Hepatocyte (in vitro differentiated cells): ENCODE data around the gene ADAMTS9. TPM values are rescaled to one million over a fixed set of nuclear protein-coding genes. Genes with fewer than 3 reads are reported as not detected.

Experiments used
- DNase-seq: peaks from one replicate; pipeline ENCODE4 v3.0.0-alpha.2; 2016; ENCODE audit warnings: low spot score
- H2AFZ ChIP-seq: fragments of 200-600 bp; sonication (generic); 2 replicates; pipeline ENCODE4 v1.6.0; 2016; ENCODE audit warnings: antibody characterized with exemption, mild to moderate bottlenecking
- H3K27ac ChIP-seq: fragments of 200-600 bp; sonication (generic); 2 replicates; pipeline ENCODE4 v1.5.1; 2016; ENCODE audit warnings: mild to moderate bottlenecking
- H3K27me3 ChIP-seq: fragments of 200-600 bp; sonication (generic); 2 replicates; pipeline ENCODE4 v1.6.1; 2016
- H3K36me3 ChIP-seq: fragments of 200-600 bp; sonication (generic); replicated peaks from 2 replicates; pipeline ENCODE4 v1.5.1; 2016; ENCODE audit warnings: low read depth; ENCODE audit not compliant: insufficient read depth
- H3K4me1 ChIP-seq: fragments of 200-600 bp; sonication (generic); 2 replicates; pipeline ENCODE4 v1.5.1; 2016; ENCODE audit warnings: mild to moderate bottlenecking, moderate library complexity; ENCODE audit not compliant: insufficient read depth
- H3K4me2 ChIP-seq: fragments of 200-600 bp; sonication (generic); 2 replicates; pipeline ENCODE4 v1.6.0; 2016
- H3K4me3 ChIP-seq: fragments of 200-600 bp; sonication (generic); 2 replicates; pipeline ENCODE4 v1.5.1; 2016; ENCODE audit warnings: mild to moderate bottlenecking
- H3K79me2 ChIP-seq: fragments of 200-600 bp; sonication (generic); 2 replicates; pipeline ENCODE4 v1.6.0; 2017; ENCODE audit warnings: mild to moderate bottlenecking
- H3K9me2 ChIP-seq: fragments of 200-600 bp; sonication (generic); replicated peaks from 2 replicates; pipeline ENCODE4 v1.6.0; 2017; ENCODE audit warnings: mild to moderate bottlenecking; ENCODE audit not compliant: insufficient read depth
- H3K9me3 ChIP-seq: fragments of 200-600 bp; sonication (generic); 2 replicates; pipeline ENCODE4 v1.5.1; 2016; ENCODE audit warnings: low read depth, mild to moderate bottlenecking
- H4K20me1 ChIP-seq: fragments of 200-600 bp; sonication (generic); 2 replicates; pipeline ENCODE4 v1.6.0; 2016; ENCODE audit warnings: mild to moderate bottlenecking; ENCODE audit not compliant: insufficient read depth, poor library complexity, severe bottlenecking
- EZH2 ChIP-seq: fragments of 200-600 bp; sonication (generic); IDR thresholded peaks from 2 replicates; pipeline ENCODE4 v1.6.1; 2016; ENCODE audit warnings: antibody characterized with exemption, mild to moderate bottlenecking, borderline replicate concordance
- EZH2phosphoT487 ChIP-seq: fragments of 200-600 bp; sonication (generic); IDR thresholded peaks from one replicate; pipeline ENCODE4 v1.6.1; 2018; ENCODE audit warnings: antibody characterized with exemption, mild to moderate bottlenecking, low read depth, moderate library complexity; ENCODE audit not compliant: unreplicated experiment, severe bottlenecking
- WGBS: methylation state at CpG from one replicate; pipeline ENCODE4 v1.1.6; 2016; ENCODE audit warnings: low lambda C conversion rate; ENCODE audit errors: missing lambda C conversion rate; 5-methylcytosine and 5-hydroxymethylcytosine counted together
- polyA plus RNA-seq: library from polyadenylated mRNA; unstranded; fragments of >200 nt; fragmentation: Nextera tagmentation; extraction: Ambion mirVana; gene quantifications from 2 replicates; pipeline ENCODE4 v1.2.1, GENCODE V29; 2016
- total RNA-seq: library from RNA; depleted of rRNA; stranded (reverse); fragments of >200 nt; gene quantifications from 2 replicates; pipeline ENCODE4 v1.2.3, GENCODE V29; 2014
- TF ChIP-seq, protein P1 (sequence below): fragments of 200-600 bp; sonication (generic); IDR thresholded peaks from 2 replicates; pipeline ENCODE4 v1.5.1; 2016; ENCODE audit warnings: antibody characterized with exemption, mild to moderate bottlenecking; ENCODE audit not compliant: poor library complexity

Gene ADAMTS9
- total and polyA plus RNA-seq, 2 experiments from 2014 or later: 56.9 to 145 TPM

DNA sequence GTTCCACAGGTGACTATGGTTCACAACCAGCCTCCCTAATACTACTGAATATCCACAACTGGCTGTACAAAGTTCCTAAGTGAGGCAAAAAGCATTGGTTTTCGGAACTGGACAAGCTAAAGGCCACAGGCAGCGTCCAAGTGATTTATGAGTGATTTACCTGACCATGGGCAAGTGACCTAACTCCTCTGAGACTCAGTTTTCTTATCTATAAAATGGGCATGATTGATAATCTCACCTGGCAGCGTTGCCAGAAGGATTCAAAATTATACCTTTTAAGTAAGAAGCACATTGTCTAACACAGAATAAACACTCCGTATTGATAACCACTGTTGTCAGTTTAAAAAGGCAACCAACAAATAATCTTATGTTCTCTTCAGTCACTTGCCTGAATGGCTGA, 29.8 kb downstream of the ADAMTS9 start:
- peaks cover 4% of the 10 kb centered on the region for H3K9me3 ChIP-seq
- no peaks in the 10 kb centered on the region for H3K27me3 ChIP-seq
- no peaks in the 10 kb centered on the region for H3K36me3 ChIP-seq
- DNase-seq: no peak
- H3K4me3 ChIP-seq: no peak overlapping the region
- no peaks in the 10 kb centered on the region for H3K9me2 ChIP-seq
- peaks cover 47% of the 10 kb centered on the region for H3K79me2 ChIP-seq
- no peaks in the 10 kb centered on the region for H4K20me1 ChIP-seq
- no peak overlapping the region for H3K27ac ChIP-seq
- H2AFZ ChIP-seq: no peak overlapping the region
- H3K4me1 ChIP-seq: no peaks in the 10 kb centered on the region
- TF ChIP-seq, protein P1, sequence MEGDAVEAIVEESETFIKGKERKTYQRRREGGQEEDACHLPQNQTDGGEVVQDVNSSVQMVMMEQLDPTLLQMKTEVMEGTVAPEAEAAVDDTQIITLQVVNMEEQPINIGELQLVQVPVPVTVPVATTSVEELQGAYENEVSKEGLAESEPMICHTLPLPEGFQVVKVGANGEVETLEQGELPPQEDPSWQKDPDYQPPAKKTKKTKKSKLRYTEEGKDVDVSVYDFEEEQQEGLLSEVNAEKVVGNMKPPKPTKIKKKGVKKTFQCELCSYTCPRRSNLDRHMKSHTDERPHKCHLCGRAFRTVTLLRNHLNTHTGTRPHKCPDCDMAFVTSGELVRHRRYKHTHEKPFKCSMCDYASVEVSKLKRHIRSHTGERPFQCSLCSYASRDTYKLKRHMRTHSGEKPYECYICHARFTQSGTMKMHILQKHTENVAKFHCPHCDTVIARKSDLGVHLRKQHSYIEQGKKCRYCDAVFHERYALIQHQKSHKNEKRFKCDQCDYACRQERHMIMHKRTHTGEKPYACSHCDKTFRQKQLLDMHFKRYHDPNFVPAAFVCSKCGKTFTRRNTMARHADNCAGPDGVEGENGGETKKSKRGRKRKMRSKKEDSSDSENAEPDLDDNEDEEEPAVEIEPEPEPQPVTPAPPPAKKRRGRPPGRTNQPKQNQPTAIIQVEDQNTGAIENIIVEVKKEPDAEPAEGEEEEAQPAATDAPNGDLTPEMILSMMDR: no peak
- TF ChIP-seq EZH2: no peak
- no peak for TF ChIP-seq EZH2phosphoT487
- 95% methylated on average over 4 of the region's 4 CpGs for whole genome bisulfite sequencing
- H3K4me2 ChIP-seq: no peak overlapping the region

DNA sequence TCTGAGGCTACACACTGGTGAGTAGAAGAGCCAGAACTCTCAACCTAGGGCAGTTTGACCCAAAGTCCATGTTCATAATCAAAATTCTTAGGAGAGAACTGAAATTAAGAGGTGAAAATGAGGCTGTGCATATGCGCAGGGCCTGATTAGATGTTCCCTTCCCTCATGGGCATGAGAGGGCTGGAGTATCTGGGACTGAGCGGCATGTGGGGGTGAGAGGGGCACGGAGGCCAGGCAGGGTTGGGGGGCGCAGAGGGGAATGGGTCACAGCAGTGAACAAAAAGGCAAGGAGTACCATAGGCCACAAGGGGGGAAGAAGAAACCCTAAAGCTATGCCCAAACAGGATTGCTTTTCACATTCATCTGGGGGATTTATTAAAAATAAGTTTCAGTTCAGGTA, 31.3 kb downstream of the ADAMTS9 start:
- Histone ChIP-seq H3K4me1 (no peaks in the 10 kb centered on the region), H3K36me3 (no peaks in the 10 kb centered on the region), H3K79me2 (peaks cover 33% of the 10 kb centered on the region), H3K4me2 (no peak overlapping the region), H4K20me1 (no peaks in the 10 kb centered on the region), H2AFZ (no peak overlapping the region), H3K27ac (no peak overlapping the region), H3K27me3 (no peaks in the 10 kb centered on the region), H3K9me3 (no peaks in the 10 kb centered on the region), H3K9me2 (no peaks in the 10 kb centered on the region), H3K4me3 (no peak overlapping the region)
- no peak for DNase-seq
- 94% methylated on average over 4 of the region's 4 CpGs for WGBS
- no peak for TF ChIP-seq EZH2phosphoT487
- TF ChIP-seq, protein P1: no peak
- TF ChIP-seq EZH2: no peak

DNA sequence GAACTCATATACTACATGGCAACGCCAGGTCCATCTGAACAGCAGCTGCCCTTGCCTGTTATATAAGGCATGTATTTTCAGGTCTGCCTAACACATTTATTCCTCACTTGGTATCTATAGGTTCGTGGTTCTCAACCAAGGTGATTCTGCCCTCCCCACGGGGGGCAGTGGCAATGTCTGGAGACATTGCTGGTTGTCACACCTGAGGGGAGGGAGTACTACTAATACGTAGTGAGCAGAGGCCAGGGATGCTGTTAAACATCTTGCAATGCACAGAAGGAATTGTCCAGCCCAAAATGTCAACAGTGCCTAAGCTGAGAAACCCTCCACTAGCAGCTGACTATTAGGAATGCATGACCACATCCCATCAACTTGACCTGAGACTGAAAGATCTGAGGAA, 32.6 kb downstream of the ADAMTS9 start:
- Histone ChIP-seq H3K79me2 (peaks cover 20% of the 10 kb centered on the region), H3K27ac (no peak overlapping the region), H2AFZ (no peak overlapping the region), H3K4me2 (no peak overlapping the region), H3K4me3 (no peak overlapping the region), H3K9me3 (no peaks in the 10 kb centered on the region), H3K4me1 (peaks cover 6% of the 10 kb centered on the region), H3K27me3 (no peaks in the 10 kb centered on the region), H3K36me3 (no peaks in the 10 kb centered on the region), H4K20me1 (no peaks in the 10 kb centered on the region), H3K9me2 (no peaks in the 10 kb centered on the region)
- DNase-seq: no peak
- TF ChIP-seq, protein P1: no peak
- no peak for TF ChIP-seq EZH2phosphoT487
- no peak for TF ChIP-seq EZH2
- 88% methylated on average over 4 of the region's 4 CpGs for WGBS

DNA sequence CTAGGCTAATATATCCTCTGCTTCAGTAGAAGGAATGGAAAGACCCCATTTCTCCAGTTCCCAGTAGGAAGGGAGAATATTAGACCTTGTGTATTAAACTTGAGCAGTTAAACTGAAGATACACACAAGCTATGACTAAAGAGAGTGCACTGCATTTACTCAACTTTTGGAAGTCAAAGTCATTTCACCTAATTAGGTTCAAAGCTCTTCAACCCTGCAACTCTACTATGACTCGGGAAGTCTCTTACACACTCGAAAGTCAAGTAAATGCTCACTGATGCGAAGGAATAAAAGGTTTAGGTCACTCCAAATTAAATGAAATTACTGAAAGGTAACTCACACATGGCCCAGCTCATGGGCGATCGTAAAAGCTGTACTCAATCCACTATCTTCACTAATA, 33.8 kb downstream of the ADAMTS9 start:
- no peaks in the 10 kb centered on the region for H4K20me1 ChIP-seq
- TF ChIP-seq EZH2phosphoT487 (no peak), EZH2 (no peak)
- TF ChIP-seq, protein P1: no peak
- DNase-seq: no peak
- H3K27ac ChIP-seq: no peak overlapping the region
- no peak overlapping the region for H3K4me2 ChIP-seq
- H3K4me3 ChIP-seq: no peak overlapping the region
- no peaks in the 10 kb centered on the region for H3K9me3 ChIP-seq
- no peaks in the 10 kb centered on the region for H3K9me2 ChIP-seq
- H3K27me3 ChIP-seq: no peaks in the 10 kb centered on the region
- 88% methylated on average over 5 of the region's 5 CpGs for WGBS
- peaks cover 11% of the 10 kb centered on the region for H3K79me2 ChIP-seq
- H3K4me1 ChIP-seq: peaks cover 6% of the 10 kb centered on the region
- H3K36me3 ChIP-seq: no peaks in the 10 kb centered on the region
- no peak overlapping the region for H2AFZ ChIP-seq
